ENCODE measurements around the gene CDC27. TPM values are rescaled to one million over a fixed set of nuclear protein-coding genes. Genes with fewer than 3 reads are reported as not detected.
"Not testable (repeated sequence)": the region's sequence is repeated elsewhere in the genome, so short reads cannot be mapped to it uniquely, and the experiment has no call there.

The CDC27 gene, protein sequence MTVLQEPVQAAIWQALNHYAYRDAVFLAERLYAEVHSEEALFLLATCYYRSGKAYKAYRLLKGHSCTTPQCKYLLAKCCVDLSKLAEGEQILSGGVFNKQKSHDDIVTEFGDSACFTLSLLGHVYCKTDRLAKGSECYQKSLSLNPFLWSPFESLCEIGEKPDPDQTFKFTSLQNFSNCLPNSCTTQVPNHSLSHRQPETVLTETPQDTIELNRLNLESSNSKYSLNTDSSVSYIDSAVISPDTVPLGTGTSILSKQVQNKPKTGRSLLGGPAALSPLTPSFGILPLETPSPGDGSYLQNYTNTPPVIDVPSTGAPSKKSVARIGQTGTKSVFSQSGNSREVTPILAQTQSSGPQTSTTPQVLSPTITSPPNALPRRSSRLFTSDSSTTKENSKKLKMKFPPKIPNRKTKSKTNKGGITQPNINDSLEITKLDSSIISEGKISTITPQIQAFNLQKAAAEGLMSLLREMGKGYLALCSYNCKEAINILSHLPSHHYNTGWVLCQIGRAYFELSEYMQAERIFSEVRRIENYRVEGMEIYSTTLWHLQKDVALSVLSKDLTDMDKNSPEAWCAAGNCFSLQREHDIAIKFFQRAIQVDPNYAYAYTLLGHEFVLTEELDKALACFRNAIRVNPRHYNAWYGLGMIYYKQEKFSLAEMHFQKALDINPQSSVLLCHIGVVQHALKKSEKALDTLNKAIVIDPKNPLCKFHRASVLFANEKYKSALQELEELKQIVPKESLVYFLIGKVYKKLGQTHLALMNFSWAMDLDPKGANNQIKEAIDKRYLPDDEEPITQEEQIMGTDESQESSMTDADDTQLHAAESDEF
- total RNA-seq = 29.3 TPM

DNA sequence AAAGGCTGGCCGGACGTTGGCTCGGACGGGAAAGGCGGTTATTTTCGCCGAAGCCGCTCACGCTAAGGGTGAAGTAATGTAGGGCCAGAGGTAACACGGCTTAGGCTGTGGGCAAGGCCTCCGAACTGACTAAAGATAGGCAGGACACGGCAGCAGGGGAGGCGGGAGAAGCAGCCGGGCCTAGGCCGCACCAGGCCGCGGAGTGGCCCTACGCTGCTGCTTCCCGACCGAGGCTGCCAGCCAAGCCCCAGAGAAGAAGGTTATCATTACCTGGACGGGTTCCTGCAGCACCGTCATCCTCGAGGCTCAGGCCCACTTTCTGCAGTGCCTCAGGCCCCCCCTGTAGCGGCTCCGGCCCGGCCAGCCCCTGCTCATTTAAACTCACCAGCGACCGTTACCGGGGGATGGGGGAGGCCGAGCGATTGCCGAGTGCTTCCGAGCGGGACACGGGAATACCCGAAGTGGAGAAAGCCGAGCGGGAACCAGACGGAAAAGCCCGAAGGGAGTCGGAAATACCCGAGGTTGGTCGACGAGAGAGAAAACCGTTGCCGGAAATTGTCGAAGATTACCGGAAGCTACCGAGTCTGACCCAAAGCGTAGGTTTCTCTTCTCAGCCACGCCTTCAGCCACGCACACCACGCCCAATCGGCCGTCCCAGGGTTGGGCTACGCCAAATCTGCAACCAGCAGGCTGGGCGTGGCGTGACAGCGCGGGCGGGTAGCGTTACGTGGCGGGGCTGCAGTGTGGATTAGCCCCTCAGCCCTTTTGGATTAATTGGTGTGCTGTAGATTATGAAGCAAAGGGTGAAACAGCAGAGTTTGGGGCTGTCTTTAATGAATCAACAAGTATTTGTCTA lies at the start of gene CDC27:
TSS of gene CDC27 (minus strand) at position 420 of the 856 bp plus-strand sequence. CDS start at position 297, 123 bp downstream.
- peak; percentile 94 for ATAC-seq
- DNase-seq (ENCODE audit: low spot score) = peak; percentile 99

DNA sequence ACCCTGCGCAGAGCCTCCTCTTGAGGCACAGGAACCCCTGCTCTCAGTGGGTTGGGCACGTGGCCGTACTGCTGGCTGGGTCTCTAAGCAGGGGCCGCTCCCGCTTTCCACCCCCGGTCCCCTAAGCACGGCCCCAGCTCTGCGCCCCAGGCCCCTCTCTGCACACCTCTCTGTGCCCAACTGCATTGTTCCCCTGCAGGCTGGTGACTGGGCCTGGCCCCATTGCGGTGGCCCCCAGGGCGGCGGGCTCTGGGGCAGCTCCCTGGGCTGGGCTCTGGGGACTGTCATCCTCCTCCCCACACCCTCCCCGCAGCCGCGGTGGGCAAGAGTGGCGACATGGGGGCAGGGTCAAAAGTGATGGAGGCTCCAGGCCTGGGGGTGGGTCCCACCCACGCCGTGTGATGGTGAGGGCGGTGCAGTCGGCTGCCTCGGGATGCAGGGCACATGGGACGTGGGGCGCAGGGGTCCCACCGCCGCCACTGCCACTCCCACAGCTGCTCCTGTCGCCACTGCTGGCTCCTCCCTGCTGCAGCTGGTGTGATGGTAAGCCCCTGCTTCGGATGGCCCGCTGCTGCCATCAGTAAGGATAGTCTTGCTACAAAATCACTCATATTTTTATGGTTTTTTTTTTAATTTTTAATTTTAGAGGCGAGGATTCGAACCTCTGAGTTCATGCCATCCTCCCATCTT lies 49.4 kb upstream of the CDC27 start:
- DNase-seq (ENCODE audit: low spot score) (no peak), ATAC-seq (no peak)

DNA sequence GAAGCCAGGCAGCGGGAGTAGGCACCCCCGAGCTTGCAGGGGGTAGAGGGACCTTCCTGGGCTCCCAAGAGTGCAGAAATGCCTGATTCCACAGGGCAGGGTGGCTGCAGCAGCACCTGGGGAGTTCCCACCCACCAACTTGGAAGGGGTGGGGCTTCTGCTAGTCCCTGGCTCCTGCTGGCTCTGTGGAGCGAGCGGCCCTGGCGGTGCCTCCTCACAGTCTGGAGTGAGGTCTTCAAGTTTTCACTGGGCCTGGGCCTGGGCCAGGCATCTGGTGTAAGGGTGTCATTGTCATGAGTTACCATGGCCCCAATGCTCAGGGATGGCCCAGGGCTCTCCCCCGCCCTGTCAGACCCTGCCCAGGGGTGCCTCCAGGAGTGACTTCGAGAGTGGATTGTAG lies 48.7 kb upstream of the CDC27 start:
- ATAC-seq (no peak), DNase-seq (ENCODE audit: low spot score) (no peak)

DNA sequence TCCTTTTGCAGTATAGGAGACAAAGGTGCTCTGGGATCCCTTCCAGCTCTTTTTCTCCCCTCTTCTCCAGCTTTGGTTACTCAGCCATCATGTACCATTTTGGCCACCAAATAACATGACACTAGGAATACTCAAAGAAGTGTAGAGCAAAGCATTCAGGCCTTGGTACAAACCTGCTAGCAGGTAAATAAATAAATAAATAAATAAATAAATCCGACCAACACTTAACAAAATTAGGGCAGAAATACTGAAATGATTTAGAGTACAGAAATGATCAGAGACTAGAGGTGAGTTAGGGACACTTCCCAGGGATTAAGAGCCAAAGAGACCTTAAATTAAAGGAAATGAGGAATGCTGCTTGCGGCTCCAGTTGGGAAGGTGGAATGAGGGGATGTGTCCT lies 46.8 kb upstream of the CDC27 start:
- DNase-seq (ENCODE audit: low spot score) (no peak), ATAC-seq (no peak)

DNA sequence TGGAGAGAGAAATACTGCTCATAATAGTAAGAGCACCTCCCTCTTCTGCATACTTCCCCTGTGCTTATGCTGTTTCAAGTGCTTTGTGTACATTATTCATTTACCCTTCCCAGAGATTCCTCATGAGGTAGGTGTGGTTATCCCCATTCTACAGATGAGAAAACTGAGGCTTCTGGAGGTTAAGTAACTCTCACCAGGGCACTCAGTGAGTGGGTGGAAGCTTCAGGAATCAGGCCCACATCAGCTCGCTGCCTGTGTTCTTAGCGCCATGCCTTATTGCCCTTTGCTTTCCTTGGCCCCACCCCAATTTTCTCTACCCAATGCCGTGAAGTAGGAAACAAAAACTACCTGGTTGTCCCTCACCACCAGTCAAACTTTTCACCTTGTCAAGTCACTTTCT lies 46.4 kb upstream of the CDC27 start:
- ATAC-seq (no peak), DNase-seq (ENCODE audit: low spot score) (no peak)

DNA sequence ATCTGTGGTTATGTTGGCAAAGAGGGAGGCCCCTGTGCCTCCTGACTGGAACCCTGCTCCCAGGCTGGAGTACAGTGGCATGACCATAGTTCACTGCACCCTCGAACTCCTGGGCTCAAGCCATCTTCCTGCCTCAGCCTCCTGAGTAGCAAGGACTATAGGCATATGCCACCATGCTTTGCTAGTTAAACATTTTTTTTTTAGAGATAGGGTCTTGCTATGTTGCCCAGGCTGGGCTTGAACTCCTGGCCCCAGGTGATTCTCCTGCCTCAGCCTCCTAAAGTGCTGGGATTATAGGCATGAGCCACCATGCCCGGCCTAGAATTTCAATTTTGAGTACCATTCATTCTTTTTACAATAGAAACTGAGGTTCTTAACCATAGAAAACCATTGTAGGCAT lies 43.4 kb upstream of the CDC27 start:
- DNase-seq (ENCODE audit: low spot score) (no peak), ATAC-seq (no peak)

DNA sequence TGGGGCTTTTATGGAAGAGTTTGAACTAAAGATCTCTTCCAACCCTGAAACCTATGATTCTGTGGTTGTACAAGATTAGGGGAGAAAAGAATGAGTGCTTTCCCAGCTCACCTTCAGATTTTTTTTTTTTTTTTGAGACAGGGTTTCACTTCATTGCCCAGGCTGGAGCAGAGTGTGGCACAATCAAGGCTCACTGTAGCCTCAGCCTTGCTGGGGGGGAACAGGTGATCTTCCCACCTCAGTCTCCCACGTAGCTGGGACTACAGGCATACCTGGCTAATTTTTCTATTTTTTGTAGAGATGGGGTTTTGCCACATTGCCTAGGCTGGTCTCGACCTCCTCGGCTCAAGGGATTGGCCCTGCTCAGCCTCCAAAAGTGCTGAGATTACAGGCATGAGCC lies 42.8 kb upstream of the CDC27 start:
- ATAC-seq (no peak), DNase-seq (ENCODE audit: low spot score) (no peak)

DNA sequence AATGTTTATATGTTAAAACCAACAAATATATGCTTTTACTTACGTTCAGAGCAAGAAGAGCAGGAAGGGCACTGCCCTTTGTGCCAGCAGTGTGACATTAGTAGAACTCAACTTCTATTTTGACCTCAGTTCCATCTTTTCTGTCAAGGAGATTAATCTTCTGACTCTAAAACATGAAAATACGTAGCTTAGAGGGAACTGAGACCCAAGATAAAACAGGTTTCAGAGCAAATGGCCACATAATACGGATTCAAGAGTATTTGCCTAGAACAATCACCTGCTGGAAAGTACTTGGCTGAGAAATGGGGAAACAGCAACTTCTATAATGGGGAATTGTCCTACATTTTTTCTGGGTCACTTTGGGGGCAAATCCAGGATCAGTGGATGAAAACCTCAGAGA lies 42.2 kb upstream of the CDC27 start:
- ATAC-seq (peak; percentile 2), DNase-seq (ENCODE audit: low spot score) (no peak)

DNA sequence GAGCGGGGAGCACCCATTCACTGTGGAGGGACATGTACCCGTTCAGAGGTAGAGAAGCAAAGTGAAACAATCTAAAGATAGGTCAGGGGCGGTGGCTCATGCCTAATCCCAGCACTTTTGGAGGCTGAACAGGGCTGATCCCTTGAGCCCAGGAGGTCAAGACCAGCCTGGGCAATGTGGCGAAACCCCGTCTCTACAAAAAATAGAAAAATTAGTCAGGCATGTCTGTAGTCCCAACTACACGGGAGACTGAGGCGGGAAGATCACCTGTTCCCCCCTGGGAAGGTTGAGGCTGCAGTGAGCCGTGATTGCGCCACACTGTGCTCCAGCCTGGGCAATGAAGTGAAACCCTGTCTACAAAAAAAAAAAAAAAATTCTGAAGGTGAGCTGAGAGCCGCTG lies 41.8 kb upstream of the CDC27 start:
- ATAC-seq (peak; percentile 63), DNase-seq (ENCODE audit: low spot score) (peak; percentile 76)

DNA sequence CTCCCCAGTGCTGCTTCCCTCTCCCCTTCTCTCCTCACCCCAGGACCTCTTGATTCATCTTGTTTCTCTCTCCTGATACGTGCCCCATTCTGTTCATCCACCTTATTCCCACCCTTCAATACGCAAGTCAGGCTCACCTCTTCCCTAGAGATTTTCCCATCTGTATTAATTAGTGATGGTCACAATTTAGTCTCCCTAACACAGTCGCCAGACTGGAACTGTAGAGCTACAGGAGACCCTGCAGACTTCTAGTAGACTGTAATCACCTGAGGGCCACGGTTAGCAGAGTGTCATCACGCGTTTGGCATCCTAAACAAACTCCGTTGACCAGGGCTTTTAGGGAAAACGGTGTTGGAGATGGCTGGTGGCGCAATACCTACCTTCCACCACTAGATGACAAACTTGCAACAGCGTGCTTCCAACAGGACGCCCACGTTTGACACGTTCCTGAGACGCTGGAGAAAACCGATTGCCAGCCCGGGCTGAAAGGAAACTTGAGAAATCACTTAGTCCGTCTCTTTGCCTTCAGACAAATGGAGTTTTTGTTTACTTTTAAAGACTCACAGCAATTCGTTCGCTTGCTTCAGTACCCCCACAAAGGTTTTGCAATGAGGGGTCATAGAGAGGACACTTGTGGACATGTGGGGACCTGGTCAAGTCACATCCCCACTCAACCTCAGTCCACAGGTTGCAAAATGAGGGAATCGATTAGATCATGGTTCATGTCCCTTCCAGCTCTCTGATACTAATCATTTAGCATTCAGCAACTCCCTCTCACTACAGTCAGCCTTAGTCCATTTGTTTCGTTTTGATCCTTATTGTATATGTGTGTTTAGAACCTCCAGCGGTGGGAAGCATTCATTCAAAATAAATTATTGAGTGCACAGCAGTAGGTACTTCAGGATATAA lies 40.7 kb upstream of the CDC27 start:
- DNase-seq (ENCODE audit: low spot score) = peak; percentile 92

DNA sequence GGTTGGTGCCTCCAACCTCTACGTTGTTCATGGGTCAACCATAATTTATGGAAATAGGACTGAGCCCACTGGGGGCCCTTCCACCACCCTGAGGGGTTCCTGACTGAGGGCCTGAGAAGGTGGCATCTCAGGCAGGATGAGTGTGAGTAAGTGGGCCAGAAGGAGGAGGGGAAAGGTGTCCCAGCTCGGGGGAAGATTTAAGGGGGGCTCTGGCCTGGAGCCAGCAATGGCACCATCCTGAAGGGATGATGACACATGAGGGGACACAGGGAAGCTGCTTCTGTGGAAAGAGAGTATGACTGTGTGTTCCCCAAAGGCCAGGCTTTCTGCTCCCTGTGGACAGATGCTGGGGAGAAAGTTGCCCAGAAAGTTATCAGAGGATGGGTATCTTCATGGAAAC lies 38.8 kb upstream of the CDC27 start:
- ATAC-seq (no peak), DNase-seq (ENCODE audit: low spot score) (no peak)

More for the DNA sequence above, 40.7 kb upstream of the CDC27 start:
- peak; percentile 83 for ATAC-seq

DNA sequence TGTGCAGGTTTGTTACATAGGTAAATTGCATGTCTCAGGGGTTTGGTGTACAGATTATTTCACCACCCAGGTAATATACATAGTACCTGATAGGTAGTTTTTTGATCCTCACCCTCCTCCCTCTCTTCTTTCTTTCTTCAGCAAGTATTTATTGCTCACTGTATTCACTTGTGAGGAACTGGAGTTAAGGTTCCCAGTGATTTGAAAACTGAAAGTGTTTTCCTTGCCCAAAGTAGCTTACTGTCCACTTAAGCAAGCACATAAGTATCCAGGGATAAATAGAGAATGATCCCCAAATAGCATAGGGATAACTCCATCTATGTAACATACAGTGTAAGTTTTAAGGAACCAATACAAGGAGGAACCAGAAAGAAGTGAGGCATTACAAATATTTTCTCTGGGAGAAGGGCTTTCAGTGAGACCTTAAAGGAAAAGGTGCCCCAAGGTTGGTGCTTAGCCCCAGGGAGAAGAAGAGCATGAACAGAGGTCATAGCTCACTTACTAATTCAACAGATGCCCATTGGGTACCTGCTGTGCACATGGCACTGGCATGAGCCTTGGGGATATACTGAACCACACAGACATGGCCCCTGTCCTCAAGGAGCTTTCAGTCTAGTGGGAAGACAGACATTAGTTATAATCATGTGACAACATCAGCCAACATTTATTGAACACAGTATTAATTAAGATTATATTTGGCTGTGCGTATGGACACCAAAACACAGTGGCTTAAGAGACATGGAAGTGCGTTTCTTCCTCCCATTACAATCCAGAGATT lies 37.0 kb upstream of the CDC27 start:
- ATAC-seq = no peak
- DNase-seq (ENCODE audit: low spot score) = no peak

DNA sequence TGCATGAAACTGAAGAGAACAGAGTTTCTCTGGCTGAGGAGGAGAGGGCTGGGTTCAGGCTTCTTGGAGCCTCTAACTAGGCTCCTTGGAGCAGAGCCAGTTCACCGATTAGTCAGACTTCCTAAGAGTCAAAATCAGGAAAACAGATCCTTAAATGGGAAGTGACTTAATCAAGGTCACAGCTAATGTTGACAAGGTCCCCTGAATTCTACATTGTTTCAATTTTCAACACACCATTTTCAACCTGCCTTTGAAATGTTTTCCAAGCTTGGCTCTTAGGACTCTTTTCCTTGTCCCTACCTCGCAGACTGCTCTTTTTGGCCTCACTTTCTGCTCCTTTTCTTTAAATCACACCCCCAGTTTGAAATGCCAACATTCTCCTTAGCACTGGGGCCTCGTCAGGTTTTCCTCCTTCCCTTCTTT lies 36.4 kb upstream of the CDC27 start:
- DNase-seq (ENCODE audit: low spot score) = no peak

DNA sequence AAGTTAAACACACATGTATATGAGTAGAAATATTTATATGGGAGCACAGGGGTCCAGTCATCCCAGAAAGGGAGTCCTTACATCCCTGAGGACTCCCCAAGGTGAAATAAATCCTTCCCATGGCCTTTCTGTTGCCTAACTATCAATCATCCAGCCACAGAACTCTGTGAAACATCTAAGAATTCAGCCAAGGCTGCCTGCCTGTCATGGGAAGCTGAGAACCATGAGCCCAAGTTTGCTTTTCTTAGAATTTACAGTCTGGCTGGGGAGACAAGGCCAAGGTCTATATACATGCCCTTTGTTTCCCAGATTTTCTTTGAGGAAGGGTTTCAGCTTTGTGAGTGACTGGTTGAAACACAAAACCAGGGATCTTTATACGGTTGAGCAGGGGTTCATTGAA lies 35.9 kb upstream of the CDC27 start:
- no peak for ATAC-seq
- DNase-seq (ENCODE audit: low spot score) = no peak

More for the DNA sequence above, 36.4 kb upstream of the CDC27 start:
- ATAC-seq = peak; percentile 3

DNA sequence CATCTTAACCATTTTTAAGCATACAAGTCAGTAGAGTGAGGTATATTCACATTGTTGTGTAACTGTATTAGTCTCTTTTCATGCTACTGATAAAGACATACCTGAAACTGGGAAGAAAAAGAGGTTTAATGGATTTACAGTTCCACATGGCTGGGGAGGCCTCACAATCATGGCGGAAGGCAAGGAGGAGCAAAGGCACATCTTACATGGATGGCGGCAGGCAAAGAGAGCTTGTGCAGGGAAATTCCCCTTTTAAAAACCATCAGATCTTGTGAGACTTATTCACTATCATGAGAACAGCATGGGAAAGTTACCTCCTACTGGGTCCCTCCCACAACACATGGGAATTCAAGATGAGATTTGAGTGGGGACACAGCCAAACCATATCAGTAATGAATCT lies 35.0 kb upstream of the CDC27 start:
- DNase-seq (ENCODE audit: low spot score); ATAC-seq: not testable (repeated sequence)

DNA sequence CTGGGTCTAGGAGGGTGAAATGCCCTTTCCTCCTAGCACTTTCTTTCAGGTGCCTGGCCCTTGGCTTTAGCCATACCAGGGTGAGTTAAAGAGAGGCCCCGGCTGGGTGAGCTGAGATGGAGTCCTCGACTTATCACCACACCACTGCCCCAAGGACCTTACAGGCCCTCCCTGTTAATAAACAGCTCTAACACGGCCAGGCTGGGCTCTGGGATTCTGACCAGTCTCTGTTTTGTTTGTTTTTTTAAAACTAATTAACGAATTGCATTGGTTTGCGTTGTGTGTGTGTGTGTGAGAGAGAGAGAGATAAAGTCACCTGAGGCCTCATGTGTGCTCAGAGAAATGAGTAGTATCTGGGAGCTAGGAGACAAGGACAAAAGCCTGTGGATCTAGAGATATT lies 34.4 kb upstream of the CDC27 start:
- ATAC-seq = peak; percentile 61
- no peak for DNase-seq (ENCODE audit: low spot score)

DNA sequence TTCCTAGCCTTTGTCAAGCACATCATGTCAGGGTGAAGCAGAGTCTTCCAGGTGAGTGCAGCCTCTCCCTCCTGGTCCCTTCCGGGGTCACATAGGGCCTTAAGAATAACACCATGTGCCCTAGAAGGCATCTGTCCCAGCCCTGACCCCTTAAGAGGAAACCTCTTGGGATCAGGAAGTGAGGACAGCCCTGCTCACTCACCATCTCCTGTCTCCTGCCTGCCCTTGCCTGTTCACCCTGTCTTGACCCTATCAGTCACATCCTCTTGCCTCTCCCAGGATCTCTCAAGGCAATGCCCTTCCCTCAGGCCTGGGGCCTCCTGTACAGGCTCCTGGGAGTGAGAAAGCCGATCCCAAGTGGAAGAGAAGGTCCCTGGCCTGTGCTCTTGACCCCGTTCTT lies 33.9 kb upstream of the CDC27 start:
- DNase-seq (ENCODE audit: low spot score) (no peak), ATAC-seq (peak; percentile 46)

DNA sequence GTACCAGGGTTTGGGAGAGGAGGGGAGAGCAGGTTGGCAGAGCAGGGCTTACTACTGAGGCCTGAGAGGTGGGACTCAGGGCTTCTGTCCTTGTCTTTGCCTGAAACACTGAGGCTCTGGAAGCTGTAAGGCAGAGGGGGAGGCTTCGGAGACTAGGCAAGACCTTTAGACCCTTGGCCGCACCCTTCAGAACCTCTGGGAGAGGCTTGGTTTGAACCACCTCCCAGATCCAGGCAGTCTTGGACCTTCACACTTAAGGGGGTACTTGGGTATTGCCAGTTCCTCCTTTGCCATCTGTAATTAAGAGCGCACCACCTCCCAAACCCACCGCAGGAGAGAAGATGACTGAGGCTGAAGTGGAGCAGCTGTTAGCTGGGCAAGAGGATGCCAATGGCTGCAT lies 33.0 kb upstream of the CDC27 start:
- no peak for ATAC-seq
- DNase-seq (ENCODE audit: low spot score) = no peak

DNA sequence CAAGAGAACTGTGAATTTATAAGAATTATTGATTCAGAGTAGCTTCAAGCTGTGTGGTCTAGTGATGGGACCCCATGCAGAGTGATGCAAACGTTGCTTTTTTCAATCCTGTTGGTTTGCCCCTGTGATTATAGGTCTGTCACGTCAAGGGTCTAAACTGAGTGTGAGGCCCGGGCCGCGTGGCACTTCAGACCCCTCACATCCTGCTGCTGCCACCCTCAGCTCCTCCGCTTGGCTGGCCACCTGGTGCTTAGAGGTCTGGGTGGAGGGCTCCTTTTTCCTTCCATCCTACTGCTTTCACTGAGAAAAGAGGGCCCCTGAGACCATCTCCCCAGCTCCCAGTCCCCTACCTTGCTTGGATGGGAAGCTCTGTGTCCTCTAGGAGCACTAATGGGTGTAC lies 32.1 kb upstream of the CDC27 start:
- DNase-seq (ENCODE audit: low spot score) = no peak
- ATAC-seq = no peak
